HL-60 (cell line): Measurements from ENCODE around the gene ERCC8.

ENCODE experiments used
- DNase-seq, 2 experiments: peaks; one replicate each; pipeline ENCODE4 v3.0.0-alpha.2; 2010 to 2020; ENCODE audit warnings: low read depth in 1 of 2, low spot score in 1 of 2
- H3K27ac ChIP-seq: fragments of 250-450 bp; sonication (Bioruptor Pico); replicated peaks from 2 replicates; pipeline ENCODE4 v1.5.1; 2020; ENCODE audit warnings: mild to moderate bottlenecking, moderate library complexity
- H3K27me3 ChIP-seq: fragments of 250-450 bp; sonication (Bioruptor Pico); 2 replicates; pipeline ENCODE4 v1.5.1; 2021; ENCODE audit warnings: mild to moderate bottlenecking, moderate library complexity; ENCODE audit not compliant: insufficient read depth, poor library complexity, severe bottlenecking
- H3K4me3 ChIP-seq: replicated peaks from 2 replicates; pipeline ENCODE4 v1.5.1; 2011; ENCODE audit warnings: mild to moderate bottlenecking, control low read depth, low read length; ENCODE audit not compliant: insufficient read depth
- CTCF ChIP-seq: IDR thresholded peaks from one replicate; pipeline ENCODE4 v1.5.1; 2011; ENCODE audit warnings: low read length, control low read depth, inconsistent platforms; ENCODE audit not compliant: insufficient read depth
- GABPA ChIP-seq: IDR thresholded peaks from 2 replicates; pipeline ENCODE4 v1.6.1; 2012; ENCODE audit warnings: low read depth
- POLR2AphosphoS5 ChIP-seq: IDR thresholded peaks from 2 replicates; pipeline ENCODE4 v1.6.1; 2012; ENCODE audit warnings: low read depth
- REST ChIP-seq: IDR thresholded peaks from 2 replicates; pipeline ENCODE4 v1.6.1; 2012; ENCODE audit warnings: low read depth; ENCODE audit not compliant: insufficient replicate concordance
- SPI1 ChIP-seq: IDR thresholded peaks from 2 replicates; pipeline ENCODE4 v1.6.1; 2012; ENCODE audit warnings: low read depth, mild to moderate bottlenecking, borderline replicate concordance

The ERCC8 gene

GRCh38 chr5:60836131-60836530 is 108.7 kb downstream of the ERCC8 start:
- no peak for DNase-seq
- H3K27ac ChIP-seq = no peak overlapping the region
- no peaks in the 10 kb centered on the region for H3K27me3 ChIP-seq
- TF ChIP-seq POLR2AphosphoS5 = no peak
- no peak for TF ChIP-seq CTCF
- TF ChIP-seq REST = no peak
- TF ChIP-seq GABPA = no peak
- TF ChIP-seq SPI1 = no peak
- no peak overlapping the region for H3K4me3 ChIP-seq

- no peak overlapping the region for H3K4me3 ChIP-seq
- no peaks in the 10 kb centered on the region for H3K27me3 ChIP-seq
- TF ChIP-seq CTCF (no peak), REST (no peak), POLR2AphosphoS5 (no peak), GABPA (no peak), SPI1 (no peak)
- no peak for DNase-seq
- no peak overlapping the region for H3K27ac ChIP-seq
Observed at GRCh38 chr5:60835554-60835953, 109.3 kb downstream of the ERCC8 start.

- TF ChIP-seq CTCF = no peak
- no peak for TF ChIP-seq POLR2AphosphoS5
- no peak for TF ChIP-seq SPI1
- no peak for TF ChIP-seq GABPA
- H3K4me3 ChIP-seq = no peak overlapping the region
Observed at GRCh38 chr5:60833520-60833919, 111.3 kb downstream of the ERCC8 start.

GRCh38 chr5:60830581-60831127 is 114.2 kb downstream of the ERCC8 start:
- TF ChIP-seq POLR2AphosphoS5 (no peak), SPI1 (no peak), CTCF (no peak), REST (no peak), GABPA (no peak)
- DNase-seq = no peak
- H3K27ac ChIP-seq = no peak overlapping the region
- no peaks in the 10 kb centered on the region for H3K27me3 ChIP-seq
- H3K4me3 ChIP-seq = no peak overlapping the region

More at GRCh38 chr5:60833520-60833919, 111.3 kb downstream of the ERCC8 start:
- no peak overlapping the region for H3K27ac ChIP-seq
- DNase-seq = no peak
- H3K27me3 ChIP-seq = no peaks in the 10 kb centered on the region
